ENCODE data around the gene VAT1L.
"Not testable (repeated sequence)": the region's sequence is repeated elsewhere in the genome, so short reads cannot be mapped to it uniquely, and the experiment has no call there.

VAT1L gene

GRCh38 chr16:77963185-77964044, 175.1 kb downstream of the VAT1L start:
- no peak for DNase-seq

GRCh38 chr16:77965346-77965745, 177.0 kb downstream of the VAT1L start:
- no peak for DNase-seq

- DNase-seq: no peak
These were observed 178.9 kb downstream of the VAT1L start for GRCh38 chr16:77967054-77967904.

- DNase-seq: no peak
These were observed 181.5 kb downstream of the VAT1L start for GRCh38 chr16:77969861-77970260.

- no peak for DNase-seq
These were observed 182.0 kb downstream of the VAT1L start for GRCh38 chr16:77970371-77970770.

- DNase-seq: peak; percentile 70
These were observed 183.1 kb downstream of the VAT1L start for GRCh38 chr16:77971306-77972061.

GRCh38 chr16:77972062-77972392, 183.7 kb downstream of the VAT1L start:
- no peak for DNase-seq

- DNase-seq: no peak
These were observed 186.5 kb downstream of the VAT1L start for GRCh38 chr16:77974883-77975282.

- DNase-seq: no peak
These were observed 187.6 kb downstream of the VAT1L start for GRCh38 chr16:77975942-77976341.

- DNase-seq: no peak
These were observed 189.0 kb downstream of the VAT1L start for GRCh38 chr16:77977339-77977738.

- DNase-seq: no peak
These were observed 196.7 kb downstream of the VAT1L start for GRCh38 chr16:77985111-77985510.

- no peak for DNase-seq
These were observed 197.8 kb downstream of the VAT1L start for GRCh38 chr16:77986011-77986740.

- DNase-seq: no peak
These were observed 199.4 kb downstream of the VAT1L start for GRCh38 chr16:77987810-77988209.

- no peak for DNase-seq
These were observed 201.5 kb downstream of the VAT1L start for GRCh38 chr16:77989846-77990245.

GRCh38 chr16:77991701-77992100, 203.3 kb downstream of the VAT1L start:
- DNase-seq: no peak

GRCh38 chr16:77992381-77992780, 204.0 kb downstream of the VAT1L start:
- DNase-seq: not testable (repeated sequence)

- no peak for DNase-seq
These were observed 205.0 kb downstream of the VAT1L start for GRCh38 chr16:77993111-77993985.

GRCh38 chr16:77995843-77996455, 207.6 kb downstream of the VAT1L start:
- no peak for DNase-seq

- no peak for DNase-seq
These were observed 210.1 kb downstream of the VAT1L start for GRCh38 chr16:77998350-77999023.

- no peak for DNase-seq
These were observed 213.2 kb downstream of the VAT1L start for GRCh38 chr16:78001451-78002025.

All from stimulated activated CD4-positive, alpha-beta T cell treated with anti-CD3 and anti-CD28 coated beads, Interleukin-1b, Interleukin-23, amount 100 ng/mL, for 48 hours (primary cell).